Dendritic cell treated with granulocyte-macrophage colony-stimulating factor and Interleukin-4, amounts not matched to agents 40 ng/mL and 50 ng/mL, for 4 days (primary cell): Measurements from ENCODE around the gene IMMP2L.
"Not testable (repeated sequence)": the region's sequence is repeated elsewhere in the genome, so short reads cannot be mapped to it uniquely, and the experiment has no call there.

Experiments used
- H3K27ac Mint-ChIP-seq: one replicate; pipeline ENCODE4 v1.8.0; 2022; ENCODE audit warnings: mild to moderate bottlenecking, mixed read lengths
- H3K27me3 Mint-ChIP-seq: one replicate; pipeline ENCODE4 v1.8.0; 2022; ENCODE audit warnings: mild to moderate bottlenecking, mixed read lengths
- H3K36me3 Mint-ChIP-seq: one replicate; pipeline ENCODE4 v1.8.0; 2022; ENCODE audit warnings: low read depth, mixed read lengths
- H3K4me1 Mint-ChIP-seq: one replicate; pipeline ENCODE4 v1.8.0; 2022; ENCODE audit warnings: low read depth, mixed read lengths
- H3K4me3 Mint-ChIP-seq: one replicate; pipeline ENCODE4 v1.8.0; 2022; ENCODE audit warnings: mild to moderate bottlenecking, moderate library complexity, mixed read lengths
- H3K9me3 Mint-ChIP-seq: one replicate; pipeline ENCODE4 v1.8.0; 2022; ENCODE audit warnings: mixed read lengths
- intact Hi-C: fragments of 100-400 bp; cut with micrococcal nuclease; formaldehyde crosslinking; loops from one replicate; pipeline ENCODE4 v1.15.0; 2022

Gene IMMP2L

DNA sequence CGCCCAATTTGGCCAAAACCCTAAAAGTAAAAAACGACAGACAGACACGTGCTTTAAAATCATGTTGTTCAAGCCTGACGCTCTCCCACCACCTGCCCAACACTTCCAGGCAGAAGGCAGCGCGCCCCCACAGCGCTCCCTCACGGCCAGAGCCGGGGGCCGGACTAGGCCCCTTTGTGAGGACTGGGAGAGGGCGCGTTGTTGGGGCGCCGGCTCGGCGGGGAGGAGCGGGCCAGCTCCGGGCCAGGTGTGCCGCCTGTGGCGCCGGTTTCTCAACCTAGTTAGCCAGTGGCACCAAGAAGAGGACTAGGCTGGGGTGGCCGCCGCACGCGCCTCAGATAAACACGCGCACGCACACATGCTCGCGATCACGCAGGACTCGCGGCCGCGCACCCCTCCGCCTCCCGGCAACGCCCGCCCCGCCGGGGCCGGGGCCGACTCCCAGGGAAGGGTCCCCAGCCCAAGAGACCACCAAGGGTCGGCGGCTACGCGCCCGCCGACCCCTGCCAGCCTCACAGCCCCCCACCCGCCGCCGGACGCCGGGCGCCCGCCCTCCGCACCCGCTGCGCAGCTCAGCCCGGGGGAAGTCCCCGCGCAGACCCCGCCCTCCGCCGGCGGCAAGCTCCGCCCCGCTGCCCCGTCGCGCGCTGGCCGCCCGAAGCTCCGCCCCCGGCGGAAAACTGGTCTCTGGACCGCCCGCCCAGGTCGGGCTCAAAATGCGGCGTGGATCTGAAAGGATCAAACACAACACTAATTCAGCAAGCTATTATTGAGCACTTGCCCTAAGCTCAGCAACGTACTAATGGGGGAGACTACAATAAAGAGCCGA, at the start of gene IMMP2L:
Gene IMMP2L, minus strand, starts transcription at position 589 of the 829 bp plus-strand sequence.
- Mint-ChIP-seq H3K36me3 (peaks cover 5% of the 10 kb centered on the region), H3K4me1 (peaks cover 19% of the 10 kb centered on the region), H3K27ac (peak within 1 kb of the TSS; percentile 84), H3K27me3 (peaks cover 8% of the 10 kb centered on the region), H3K9me3 (no peaks in the 10 kb centered on the region), H3K4me3 (peak within 1 kb of the TSS; percentile 81)
- intact Hi-C loops = loop anchor here (5.0 to 10.0 kb wide), 3 partner anchors 475 to 883 kb away; partner anchors contain the start of genes DOCK4 and ZNF277

DNA sequence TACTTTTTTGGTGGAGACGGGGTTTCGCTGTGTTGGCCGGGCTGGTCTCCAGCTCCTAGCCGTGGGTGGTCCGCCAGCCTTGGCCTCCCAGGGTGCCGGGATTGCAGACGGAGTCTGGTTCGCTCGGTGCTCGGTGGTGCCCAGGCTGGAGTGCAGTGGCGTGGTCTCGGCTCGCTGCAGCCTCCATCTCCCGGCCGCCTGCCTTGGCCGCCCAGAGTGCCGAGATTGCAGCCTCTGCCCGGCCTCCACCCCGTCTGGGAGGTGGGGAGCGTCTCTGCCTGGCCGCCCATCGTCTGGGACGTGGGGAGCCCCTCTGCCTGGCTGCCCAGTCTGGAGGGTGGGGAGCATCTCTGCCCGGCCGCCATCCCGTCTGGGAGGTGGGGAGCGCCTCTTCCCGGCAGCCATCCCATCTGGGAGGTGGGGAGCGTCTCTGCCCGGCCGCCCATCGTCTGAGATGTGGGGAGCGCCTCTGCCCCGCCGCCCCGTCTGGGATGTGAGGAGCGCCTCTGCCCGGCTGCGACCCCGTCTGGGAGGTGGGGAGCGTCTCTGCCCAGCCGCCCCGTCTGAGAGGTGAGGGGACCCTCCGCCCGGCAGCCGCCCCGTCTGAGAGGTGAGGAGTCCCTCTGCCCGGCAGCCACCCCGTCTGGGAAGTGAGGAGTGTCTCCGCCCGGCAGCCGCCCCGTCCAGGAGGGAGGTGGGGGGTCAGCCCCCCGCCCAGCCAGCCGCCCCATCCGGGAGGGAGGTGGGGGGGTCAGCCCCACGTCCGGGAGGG, 47.4 kb upstream of the IMMP2L start:
- H3K4me1 Mint-ChIP-seq, H3K9me3 Mint-ChIP-seq, H3K27me3 Mint-ChIP-seq, H3K36me3 Mint-ChIP-seq, H3K27ac Mint-ChIP-seq, intact Hi-C loops, H3K4me3 Mint-ChIP-seq: not testable (repeated sequence)

DNA sequence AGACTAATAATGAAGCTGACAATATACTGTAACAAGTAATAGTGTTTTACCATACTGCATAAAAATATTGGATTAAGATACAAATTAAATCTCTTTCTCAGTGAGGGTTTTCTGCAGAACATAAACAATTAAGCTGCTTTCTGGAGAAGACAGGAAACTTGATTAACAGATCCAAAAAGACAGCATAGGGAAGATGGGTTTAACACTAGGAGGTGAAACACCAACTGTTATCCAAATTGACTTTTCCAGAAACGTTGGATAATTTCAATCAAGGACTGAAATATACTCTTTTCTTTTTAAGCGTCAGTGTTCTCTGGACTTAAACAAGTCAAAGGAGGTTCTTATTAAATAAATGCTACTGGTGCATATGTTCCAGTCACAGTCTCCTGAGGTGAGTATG, 45.3 kb upstream of the IMMP2L start:
- intact Hi-C loops = no loop called here
- H3K36me3 Mint-ChIP-seq = no peaks in the 10 kb centered on the region
- no peak overlapping the region for H3K4me3 Mint-ChIP-seq

GRCh38 chr7:111605246-111605645, 43.0 kb upstream of the IMMP2L start:
- peaks cover 10% of the 10 kb centered on the region for H3K9me3 Mint-ChIP-seq
- intact Hi-C loops = no loop called here
- H3K4me3 Mint-ChIP-seq = no peak overlapping the region
- no peaks in the 10 kb centered on the region for H3K27me3 Mint-ChIP-seq
- no peaks in the 10 kb centered on the region for H3K4me1 Mint-ChIP-seq
- no peaks in the 10 kb centered on the region for H3K36me3 Mint-ChIP-seq
- H3K27ac Mint-ChIP-seq = no peak overlapping the region

More for the DNA sequence above, 45.3 kb upstream of the IMMP2L start:
- Mint-ChIP-seq H3K4me1 (no peaks in the 10 kb centered on the region), H3K27ac (no peak overlapping the region), H3K27me3 (no peaks in the 10 kb centered on the region), H3K9me3 (no peaks in the 10 kb centered on the region)

GRCh38 chr7:111600091-111600490, 37.8 kb upstream of the IMMP2L start:
- Mint-ChIP-seq H3K27ac (no peak overlapping the region), H3K4me3 (no peak overlapping the region), H3K9me3 (peaks cover 43% of the 10 kb centered on the region), H3K4me1 (no peaks in the 10 kb centered on the region), H3K36me3 (no peaks in the 10 kb centered on the region), H3K27me3 (no peaks in the 10 kb centered on the region)
- intact Hi-C loops = no loop called here

- H3K27me3 Mint-ChIP-seq = no peaks in the 10 kb centered on the region
- no peak overlapping the region for H3K4me3 Mint-ChIP-seq
- no peak overlapping the region for H3K27ac Mint-ChIP-seq
- no peaks in the 10 kb centered on the region for H3K36me3 Mint-ChIP-seq
- H3K4me1 Mint-ChIP-seq = no peaks in the 10 kb centered on the region
- H3K9me3 Mint-ChIP-seq = peaks cover 34% of the 10 kb centered on the region
- intact Hi-C loops = no loop called here
Observed at GRCh38 chr7:111595780-111596179, 33.5 kb upstream of the IMMP2L start.

DNA sequence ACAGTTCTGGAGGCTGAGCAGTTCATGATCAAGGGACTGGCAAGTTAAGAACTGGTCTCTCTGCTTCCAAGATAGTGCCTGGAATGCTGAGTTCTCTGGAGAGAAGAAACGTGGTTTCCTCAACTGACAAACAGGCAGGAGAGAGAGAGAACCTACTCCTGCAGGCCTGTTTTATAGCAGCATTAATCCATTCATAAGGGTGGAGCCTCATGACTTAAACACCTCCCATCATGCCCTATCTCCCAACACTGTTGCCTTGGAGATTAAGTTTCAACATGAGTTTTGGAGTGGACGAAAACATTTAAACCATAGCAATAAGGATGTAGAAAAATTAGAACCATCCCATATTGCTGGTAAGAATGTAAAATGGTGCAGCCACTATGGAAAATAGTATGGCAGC, 32.3 kb upstream of the IMMP2L start:
- Mint-ChIP-seq H3K27ac (no peak overlapping the region), H3K4me3 (no peak overlapping the region), H3K4me1 (no peaks in the 10 kb centered on the region), H3K36me3 (no peaks in the 10 kb centered on the region), H3K9me3 (peaks cover 27% of the 10 kb centered on the region), H3K27me3 (no peaks in the 10 kb centered on the region)
- intact Hi-C loops = no loop called here

DNA sequence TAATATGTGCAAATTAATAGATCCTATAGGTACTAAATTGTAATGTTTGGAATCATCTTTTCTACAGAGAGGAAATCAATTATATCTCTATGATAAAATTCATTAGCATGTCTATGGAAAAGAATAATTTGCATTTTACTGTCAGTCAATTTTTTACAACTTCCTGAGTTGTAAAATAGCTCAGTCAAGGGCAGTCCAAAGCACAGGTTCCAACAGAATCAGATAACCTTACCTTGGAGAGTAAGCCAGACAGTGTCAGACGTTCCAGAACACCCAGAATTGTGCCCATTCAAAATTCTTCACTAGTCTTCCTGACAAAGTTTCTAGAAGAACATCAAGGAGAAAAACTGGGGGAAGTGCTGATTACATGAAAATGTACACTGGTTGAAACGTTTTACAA, 31.1 kb upstream of the IMMP2L start:
- Mint-ChIP-seq H3K36me3 (no peaks in the 10 kb centered on the region), H3K4me1 (no peaks in the 10 kb centered on the region), H3K27ac (no peak overlapping the region), H3K9me3 (peaks cover 25% of the 10 kb centered on the region), H3K4me3 (no peak overlapping the region), H3K27me3 (no peaks in the 10 kb centered on the region)
- intact Hi-C loops = no loop called here

GRCh38 chr7:111588065-111588433, 25.8 kb upstream of the IMMP2L start:
- Mint-ChIP-seq H3K9me3 (no peaks in the 10 kb centered on the region), H3K4me1 (no peaks in the 10 kb centered on the region), H3K27ac (no peak overlapping the region), H3K27me3 (no peaks in the 10 kb centered on the region), H3K36me3 (no peaks in the 10 kb centered on the region), H3K4me3 (no peak overlapping the region)
- intact Hi-C loops = no loop called here

DNA sequence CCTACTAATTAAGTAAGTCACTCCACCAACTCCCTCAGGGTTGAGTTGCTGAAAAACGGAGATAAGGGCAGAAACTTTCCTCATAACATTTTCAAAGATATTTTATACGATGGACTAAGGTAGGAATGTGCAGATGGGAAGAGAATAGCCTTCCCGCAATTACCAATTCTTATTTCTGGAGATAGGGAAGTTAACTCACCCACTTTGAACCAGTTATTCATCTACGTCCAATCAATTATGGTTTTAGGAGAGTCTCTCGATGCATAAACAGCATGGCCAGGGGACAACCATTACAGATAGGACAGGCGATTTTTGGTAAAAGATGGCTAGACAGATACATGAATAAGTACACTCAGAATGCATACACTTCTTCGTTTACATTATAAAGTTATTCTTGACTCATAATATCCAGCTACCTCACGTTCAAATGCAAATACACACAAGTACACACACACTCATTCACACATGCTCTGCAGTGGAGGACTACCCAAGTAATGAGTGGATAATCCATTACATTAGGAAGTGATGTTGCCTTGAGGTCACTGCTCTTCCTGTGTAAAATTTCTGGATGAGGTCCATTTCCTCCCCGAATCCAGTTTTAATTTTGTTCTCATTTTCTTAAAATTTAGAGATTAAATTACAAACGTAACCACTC, 25.2 kb upstream of the IMMP2L start:
- H3K27me3 Mint-ChIP-seq = no peaks in the 10 kb centered on the region
- H3K36me3 Mint-ChIP-seq = no peaks in the 10 kb centered on the region
- no peak overlapping the region for H3K4me3 Mint-ChIP-seq
- H3K9me3 Mint-ChIP-seq = no peaks in the 10 kb centered on the region
- intact Hi-C loops = no loop called here
- H3K27ac Mint-ChIP-seq = no peak overlapping the region
- no peaks in the 10 kb centered on the region for H3K4me1 Mint-ChIP-seq

DNA sequence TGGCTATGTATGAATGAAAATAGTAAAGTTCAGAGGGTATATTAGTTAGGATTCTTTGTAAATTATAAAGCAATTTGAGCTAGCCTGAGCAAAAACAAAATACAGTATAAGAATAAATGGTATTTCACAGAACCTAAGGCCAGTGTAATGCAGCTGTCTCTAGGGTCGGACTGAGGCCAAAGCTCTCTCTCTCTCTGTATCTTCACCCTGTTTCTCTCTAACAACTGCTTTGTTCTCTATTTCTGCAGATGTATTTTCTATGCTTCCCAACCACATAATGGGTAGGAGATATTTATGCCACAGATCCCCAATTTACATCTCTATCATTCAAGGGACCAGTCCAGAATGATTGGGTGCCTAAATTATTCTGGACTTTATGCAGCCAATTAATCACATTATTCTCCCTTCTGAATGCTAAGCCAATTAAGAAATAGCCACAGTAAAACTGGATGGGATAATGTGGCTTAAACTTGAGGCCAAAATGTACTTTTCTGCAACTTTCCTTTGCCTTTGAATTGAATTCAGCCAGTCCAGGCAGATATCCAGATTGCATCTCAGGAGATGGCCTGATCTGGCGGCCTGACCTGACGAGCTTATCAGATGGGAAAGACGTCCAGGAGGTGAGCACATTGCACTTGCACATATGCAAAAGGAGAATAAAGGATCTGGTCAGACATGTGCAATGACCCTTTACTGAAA, 24.6 kb upstream of the IMMP2L start:
- no peak overlapping the region for H3K4me3 Mint-ChIP-seq
- H3K9me3 Mint-ChIP-seq = no peaks in the 10 kb centered on the region
- H3K4me1 Mint-ChIP-seq = no peaks in the 10 kb centered on the region
- intact Hi-C loops = no loop called here
- H3K27ac Mint-ChIP-seq = no peak overlapping the region
- H3K36me3 Mint-ChIP-seq = no peaks in the 10 kb centered on the region
- no peaks in the 10 kb centered on the region for H3K27me3 Mint-ChIP-seq

- H3K27me3 Mint-ChIP-seq, H3K4me3 Mint-ChIP-seq, H3K27ac Mint-ChIP-seq, H3K4me1 Mint-ChIP-seq, H3K36me3 Mint-ChIP-seq, intact Hi-C loops: not testable (repeated sequence)
- H3K9me3 Mint-ChIP-seq = peaks cover 18% of the 10 kb centered on the region
Observed at GRCh38 chr7:111581784-111582488, 19.6 kb upstream of the IMMP2L start.

- H3K27me3 Mint-ChIP-seq, H3K4me1 Mint-ChIP-seq, H3K27ac Mint-ChIP-seq, H3K36me3 Mint-ChIP-seq, H3K4me3 Mint-ChIP-seq, intact Hi-C loops: not testable (repeated sequence)
- H3K9me3 Mint-ChIP-seq = peaks cover 21% of the 10 kb centered on the region
Observed at GRCh38 chr7:111581207-111581606, 18.9 kb upstream of the IMMP2L start.
